ENCODE measurements around the gene MID1.
A peak's percentile ranks its signal among the peaks of the same experiment; 100 is the strongest.

MID1 gene

GRCh38 chrX:10620121-10620699 is at the start of gene MID1:
MID1 (minus strand) TSS chrX:10620585; CDS start chrX:10567547, 53,038 bp downstream.
- peak; percentile 80 for DNase-seq (ENCODE audit: low read depth)

DNA sequence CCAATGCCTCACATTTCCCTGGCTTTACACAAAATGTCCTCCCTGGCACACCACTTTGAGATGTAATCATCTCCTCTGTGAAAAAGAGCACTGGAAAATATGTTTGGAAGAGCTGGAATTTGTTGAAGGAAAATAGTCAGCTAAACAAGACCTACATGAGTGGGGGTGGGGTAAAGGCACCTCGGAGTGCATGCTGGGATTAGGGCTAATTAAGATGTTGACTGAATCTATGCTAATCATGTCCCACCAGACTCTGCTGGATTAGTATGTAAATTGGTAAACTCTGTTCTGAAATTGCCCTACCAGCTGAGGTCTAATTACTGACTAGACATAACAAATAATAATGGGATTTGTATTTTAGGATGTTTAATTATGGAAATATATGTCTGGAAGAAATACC is 46.8 kb upstream of the MID1 start:
- DNase-seq (ENCODE audit: low read depth) = no peak

DNA sequence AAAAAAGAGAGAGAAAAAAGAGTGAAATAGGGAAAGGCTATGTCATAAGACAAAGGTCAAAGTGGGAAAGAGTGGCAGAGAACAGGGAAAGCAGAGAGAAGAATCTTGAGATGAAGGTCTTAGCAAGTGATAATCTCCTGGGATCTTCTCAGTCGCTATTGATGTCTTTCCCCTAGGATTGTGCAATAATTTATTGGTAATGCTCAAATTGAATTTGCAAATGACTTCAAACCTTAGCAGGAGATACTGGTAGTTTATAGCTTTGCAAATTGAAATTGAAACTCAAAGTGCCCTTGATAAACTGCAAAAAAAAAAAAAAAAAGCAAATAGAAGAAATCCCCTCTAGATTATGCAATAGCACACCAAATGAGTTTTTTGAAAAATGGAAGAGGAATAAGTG is 45.7 kb upstream of the MID1 start:
- no peak for DNase-seq (ENCODE audit: low read depth)

GRCh38 chrX:10665681-10666080 is 45.3 kb upstream of the MID1 start:
- DNase-seq (ENCODE audit: low read depth) = no peak

- DNase-seq (ENCODE audit: low read depth) = no peak
These were observed 39.8 kb upstream of the MID1 start for GRCh38 chrX:10660171-10660570.

- no peak for DNase-seq (ENCODE audit: low read depth)
These were observed 35.8 kb upstream of the MID1 start for GRCh38 chrX:10656214-10656613.

DNA sequence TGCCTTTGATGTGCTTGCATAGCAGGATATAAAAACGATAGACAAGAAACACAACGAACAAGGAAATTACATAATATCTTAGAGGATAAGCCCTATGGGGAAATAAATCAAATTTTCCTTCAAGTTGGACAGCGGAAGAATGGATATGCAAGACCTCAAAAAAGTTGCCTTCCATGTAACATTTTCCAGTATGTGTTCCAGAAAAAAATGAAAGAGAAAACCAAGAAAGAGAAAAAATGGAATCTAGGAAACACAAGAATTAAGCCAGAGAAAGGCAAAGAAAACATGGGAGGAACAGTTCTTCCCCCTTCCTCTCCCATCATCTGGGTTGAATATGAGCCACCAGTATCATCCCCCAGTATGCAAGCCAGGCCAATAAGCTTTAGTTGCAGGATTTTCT is 34.6 kb upstream of the MID1 start:
- DNase-seq (ENCODE audit: low read depth) = no peak

DNA sequence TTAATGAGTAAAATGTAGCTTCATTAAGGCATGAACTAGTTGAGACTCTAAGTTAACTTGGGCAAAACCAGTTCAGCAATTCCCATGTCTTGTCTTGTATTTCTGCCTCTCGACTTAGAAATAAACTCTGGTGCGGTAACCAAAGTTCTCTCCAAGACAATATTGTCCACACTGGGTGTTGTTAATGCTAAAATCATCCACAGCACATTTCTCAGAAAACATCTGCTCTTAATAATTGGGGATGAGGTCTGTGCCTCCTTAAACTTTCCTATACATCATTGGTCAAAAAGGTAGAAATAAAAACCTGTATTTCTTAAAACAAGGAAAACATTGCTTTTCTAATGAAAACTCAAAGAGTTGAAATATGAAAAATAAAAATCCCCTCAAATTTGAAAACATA is 32.9 kb upstream of the MID1 start:
- no peak for DNase-seq (ENCODE audit: low read depth)

- DNase-seq (ENCODE audit: low read depth) = no peak
These were observed 28.9 kb upstream of the MID1 start for GRCh38 chrX:10649265-10649664.

DNA sequence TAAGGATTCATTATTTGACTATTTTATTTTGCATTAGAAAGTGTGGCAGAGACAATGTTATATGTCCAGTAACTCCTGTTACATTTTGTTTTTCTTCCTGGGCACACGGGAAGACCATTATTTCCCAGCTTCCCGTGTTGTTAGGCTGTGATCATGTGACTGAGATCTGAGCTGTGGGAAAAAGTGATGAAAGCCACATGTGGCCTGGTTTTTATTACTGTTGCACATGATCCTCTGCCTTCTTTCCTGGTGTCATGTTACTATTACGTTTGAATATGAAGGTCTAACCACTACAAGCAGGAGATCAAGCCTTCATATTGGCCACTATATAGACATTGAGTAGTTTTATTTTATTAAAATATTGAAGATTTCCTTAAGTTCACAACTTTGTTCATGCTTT is 28.2 kb upstream of the MID1 start:
- peak; percentile 71 for DNase-seq (ENCODE audit: low read depth)

DNA sequence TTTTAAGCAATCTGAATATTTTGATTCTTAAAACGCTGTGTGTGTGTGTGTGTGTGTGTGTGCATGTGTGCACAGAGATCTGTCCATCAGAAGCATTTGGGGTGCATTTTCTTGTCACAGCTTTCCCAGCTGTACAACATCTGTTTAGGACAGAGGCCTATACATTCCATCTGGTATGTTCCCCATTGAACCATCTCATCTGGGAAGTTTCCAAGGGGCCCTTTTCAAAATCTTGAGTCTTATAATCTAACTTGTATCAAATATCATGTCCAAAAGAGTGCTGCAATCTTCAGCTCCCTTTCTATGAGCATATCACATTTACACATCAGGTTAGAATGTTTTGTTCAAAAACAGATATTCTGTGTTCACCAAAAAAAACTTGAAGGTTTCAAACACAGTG is 16.5 kb upstream of the MID1 start:
- no peak for DNase-seq (ENCODE audit: low read depth)

GRCh38 chrX:10636337-10636736 is 16.0 kb upstream of the MID1 start:
- peak; percentile 62 for DNase-seq (ENCODE audit: low read depth)

GRCh38 chrX:10634392-10635161 is 14.2 kb upstream of the MID1 start:
- DNase-seq (ENCODE audit: low read depth) = peak; percentile 81

DNA sequence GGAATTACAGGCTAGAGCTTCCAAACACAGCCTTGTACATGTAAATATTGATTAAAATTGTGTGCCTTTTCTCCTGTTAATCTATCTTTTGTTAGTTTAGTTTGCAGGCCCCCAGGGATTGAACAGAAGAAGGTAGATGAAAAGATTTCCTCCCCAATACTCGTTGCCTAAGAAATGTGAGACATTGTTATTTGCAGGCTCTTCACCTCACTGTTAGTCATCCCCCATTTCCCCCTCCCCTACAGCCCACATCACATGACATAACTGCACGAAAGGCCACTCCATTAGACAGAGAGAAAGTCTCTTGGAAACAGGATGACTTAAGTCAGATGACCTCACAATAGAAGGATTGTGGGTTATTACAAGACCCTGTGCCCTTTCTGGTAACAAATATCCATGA is 13.3 kb upstream of the MID1 start:
- peak; percentile 82 for DNase-seq (ENCODE audit: low read depth)

DNA sequence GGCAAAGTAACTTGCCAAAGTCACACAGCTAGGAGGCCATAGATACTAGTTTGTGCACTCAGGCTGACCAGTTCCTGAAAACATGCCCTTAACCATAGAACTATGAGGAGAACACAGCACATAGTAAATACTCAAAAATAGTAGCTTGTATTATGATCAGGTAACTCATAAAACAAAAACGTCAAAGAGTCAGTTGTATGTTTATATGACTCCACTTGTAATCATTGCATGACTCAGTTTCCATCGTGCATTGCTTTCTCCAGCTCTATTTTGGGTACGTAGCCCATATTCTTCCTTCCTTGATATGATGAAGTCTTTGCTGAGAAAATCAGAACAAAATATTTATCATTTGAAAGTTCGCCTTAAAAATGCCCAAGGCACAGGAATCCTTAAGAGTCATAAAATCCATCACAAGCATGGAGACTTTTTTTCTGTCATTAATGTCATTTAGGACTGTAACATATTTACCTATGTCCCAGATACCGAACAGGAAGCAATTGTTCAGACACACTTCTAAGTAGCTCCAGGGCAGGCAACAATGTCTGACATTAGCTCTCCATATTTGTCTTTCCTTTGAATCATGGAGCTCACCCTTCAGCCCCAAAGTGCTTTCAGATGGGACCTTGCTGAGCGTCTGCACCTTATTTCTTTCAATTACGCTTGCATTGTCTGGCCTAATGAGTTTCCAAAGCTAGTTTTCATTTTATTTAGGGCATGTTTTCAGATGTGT is 11.2 kb upstream of the MID1 start:
- DNase-seq (ENCODE audit: low read depth) = no peak

GRCh38 chrX:10630320-10630719 is 9.9 kb upstream of the MID1 start:
- no peak for DNase-seq (ENCODE audit: low read depth)

- no peak for DNase-seq (ENCODE audit: low read depth)
These were observed 9.5 kb upstream of the MID1 start for GRCh38 chrX:10629905-10630304.

GRCh38 chrX:10628906-10629305 is 8.5 kb upstream of the MID1 start:
- no peak for DNase-seq (ENCODE audit: low read depth)

- DNase-seq (ENCODE audit: low read depth) = no peak
These were observed 1.8 kb upstream of the MID1 start for GRCh38 chrX:10622197-10622596.

DNA sequence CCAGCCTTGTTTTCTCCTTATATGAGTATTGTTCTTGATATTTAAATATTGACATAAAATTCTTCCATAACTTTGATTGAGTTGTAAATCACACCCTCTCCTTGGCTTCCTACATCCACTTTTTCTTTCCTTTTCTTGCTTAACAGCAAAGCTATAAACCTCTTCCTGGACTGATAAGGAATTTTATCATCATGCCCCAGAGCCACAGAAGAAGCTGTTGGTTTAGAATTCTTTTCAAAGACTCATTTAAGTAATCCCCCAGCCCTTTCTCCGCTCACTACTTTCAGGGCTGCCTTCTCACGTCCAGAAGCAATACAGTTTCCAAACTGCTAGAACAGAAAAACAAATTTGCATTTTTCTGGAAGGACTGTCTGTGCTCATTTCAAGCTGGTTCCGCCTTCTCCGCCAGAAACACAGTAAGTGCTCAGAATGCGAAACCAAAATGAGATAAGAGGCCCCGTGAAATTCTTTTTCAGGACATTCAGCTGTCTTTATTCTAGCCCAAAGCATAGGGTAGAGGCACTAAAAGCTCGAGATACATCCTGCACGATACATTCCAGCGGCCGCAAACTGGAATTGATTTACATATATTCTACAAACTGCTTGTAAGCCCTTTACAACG is 849 bp downstream of the MID1 start:
- no peak for DNase-seq (ENCODE audit: low read depth)

GRCh38 chrX:10618961-10619360 is 1.4 kb downstream of the MID1 start:
- DNase-seq (ENCODE audit: low read depth) = no peak

GRCh38 chrX:10617999-10618351 is 2.4 kb downstream of the MID1 start:
- peak; percentile 62 for DNase-seq (ENCODE audit: low read depth)
